Epithelial cell of proximal tubule (primary cell): ENCODE data around the gene INTS12. TPM values are rescaled to one million over a fixed set of nuclear protein-coding genes. Genes with fewer than 3 reads are reported as not detected.
A peak's percentile ranks its signal among the peaks of the same experiment; 100 is the strongest.
"Not testable (repeated sequence)": the region's sequence is repeated elsewhere in the genome, so short reads cannot be mapped to it uniquely, and the experiment has no call there.

ENCODE experiments used
- DNase-seq: peaks from one replicate; pipeline ENCODE4 v3.0.0-alpha.2; 2011; ENCODE audit warnings: low read depth
- H3K4me3 ChIP-seq: 2 replicates; pipeline ENCODE4 v1.5.1; 2011; ENCODE audit warnings: low read depth, mild to moderate bottlenecking, low read length
- total RNA-seq: library from RNA; depleted of rRNA; stranded (reverse); fragments of >200 nt; gene quantifications from 2 replicates; pipeline ENCODE4 v1.2.3, GENCODE V29; 2015
- TF ChIP-seq, protein P1 (sequence below): conservative IDR thresholded peaks from 2 replicates; pipeline ENCODE4 v1.5.1; 2012; ENCODE audit warnings: low read depth, mild to moderate bottlenecking, low read length

Gene INTS12
- total RNA-seq, 1 donor from 2014 or later = 9.1 TPM

DNA sequence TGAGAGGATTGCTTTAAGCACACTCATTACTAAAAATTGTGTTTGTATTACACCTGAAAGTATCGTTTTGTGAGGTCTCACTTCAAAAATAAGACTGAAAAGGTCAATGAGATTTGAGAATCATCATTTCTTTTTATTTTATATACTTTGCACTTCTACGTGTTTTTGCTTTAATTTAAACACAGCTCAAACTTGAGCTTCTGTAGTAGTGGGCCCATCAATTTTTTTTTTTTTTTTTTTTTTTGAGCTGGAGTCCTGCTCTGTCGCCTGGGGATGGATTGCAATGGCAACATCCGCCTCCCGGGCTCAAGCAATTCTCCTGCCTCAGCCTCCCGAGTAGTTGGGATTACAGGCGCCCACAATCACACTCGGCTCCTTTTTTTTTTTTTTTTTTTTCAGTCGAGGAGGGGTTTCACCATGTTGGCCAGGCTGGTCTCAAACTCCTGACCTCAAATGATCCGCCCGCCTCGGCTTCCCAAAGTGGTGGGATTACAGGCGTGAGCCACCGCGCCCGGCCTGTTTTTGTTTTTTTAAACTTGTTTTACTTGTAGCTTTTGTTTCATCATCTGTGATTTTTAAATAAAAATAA lies 1.6 kb upstream of the INTS12 start:
- H3K4me3 ChIP-seq = peak overlapping the region; percentile 86
- no peak for DNase-seq
- TF ChIP-seq, protein P1, sequence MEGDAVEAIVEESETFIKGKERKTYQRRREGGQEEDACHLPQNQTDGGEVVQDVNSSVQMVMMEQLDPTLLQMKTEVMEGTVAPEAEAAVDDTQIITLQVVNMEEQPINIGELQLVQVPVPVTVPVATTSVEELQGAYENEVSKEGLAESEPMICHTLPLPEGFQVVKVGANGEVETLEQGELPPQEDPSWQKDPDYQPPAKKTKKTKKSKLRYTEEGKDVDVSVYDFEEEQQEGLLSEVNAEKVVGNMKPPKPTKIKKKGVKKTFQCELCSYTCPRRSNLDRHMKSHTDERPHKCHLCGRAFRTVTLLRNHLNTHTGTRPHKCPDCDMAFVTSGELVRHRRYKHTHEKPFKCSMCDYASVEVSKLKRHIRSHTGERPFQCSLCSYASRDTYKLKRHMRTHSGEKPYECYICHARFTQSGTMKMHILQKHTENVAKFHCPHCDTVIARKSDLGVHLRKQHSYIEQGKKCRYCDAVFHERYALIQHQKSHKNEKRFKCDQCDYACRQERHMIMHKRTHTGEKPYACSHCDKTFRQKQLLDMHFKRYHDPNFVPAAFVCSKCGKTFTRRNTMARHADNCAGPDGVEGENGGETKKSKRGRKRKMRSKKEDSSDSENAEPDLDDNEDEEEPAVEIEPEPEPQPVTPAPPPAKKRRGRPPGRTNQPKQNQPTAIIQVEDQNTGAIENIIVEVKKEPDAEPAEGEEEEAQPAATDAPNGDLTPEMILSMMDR = no peak

- H3K4me3 ChIP-seq = peak overlapping the region; percentile 86
- DNase-seq = no peak
- TF ChIP-seq, protein P1 = no peak
Measured at GRCh38 chr4:105709081-105709450, 577 bp upstream of the INTS12 start.

GRCh38 chr4:105707782-105708180 lies 708 bp downstream of the INTS12 start:
- TF ChIP-seq, protein P1 = no peak
- H3K4me3 ChIP-seq = peak overlapping the region; percentile 86
- DNase-seq = no peak

GRCh38 chr4:105698607-105699006 lies 9.9 kb downstream of the INTS12 start:
- TF ChIP-seq, protein P1 = no peak
- no peak for DNase-seq
- H3K4me3 ChIP-seq = no peak overlapping the region

DNA sequence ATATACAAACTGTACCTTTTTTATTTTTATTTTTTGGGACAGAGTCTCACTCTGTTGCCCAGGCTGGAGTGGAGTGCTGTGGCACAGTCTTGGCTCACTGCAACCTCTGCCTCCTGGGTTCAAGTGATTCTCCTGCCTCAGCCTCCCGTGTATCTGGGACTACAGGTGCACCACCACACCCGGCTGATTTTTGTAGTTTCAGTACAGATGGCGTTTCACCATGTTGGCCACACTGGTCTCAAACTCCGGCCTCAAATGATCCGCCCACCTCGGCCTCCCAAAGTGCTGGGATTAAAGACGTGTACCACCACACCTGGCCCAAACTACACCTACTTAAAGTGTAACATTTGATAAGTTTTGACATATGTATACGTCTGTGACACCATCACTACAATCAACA lies 12.7 kb downstream of the INTS12 start:
- H3K4me3 ChIP-seq, DNase-seq: not testable (repeated sequence)

DNA sequence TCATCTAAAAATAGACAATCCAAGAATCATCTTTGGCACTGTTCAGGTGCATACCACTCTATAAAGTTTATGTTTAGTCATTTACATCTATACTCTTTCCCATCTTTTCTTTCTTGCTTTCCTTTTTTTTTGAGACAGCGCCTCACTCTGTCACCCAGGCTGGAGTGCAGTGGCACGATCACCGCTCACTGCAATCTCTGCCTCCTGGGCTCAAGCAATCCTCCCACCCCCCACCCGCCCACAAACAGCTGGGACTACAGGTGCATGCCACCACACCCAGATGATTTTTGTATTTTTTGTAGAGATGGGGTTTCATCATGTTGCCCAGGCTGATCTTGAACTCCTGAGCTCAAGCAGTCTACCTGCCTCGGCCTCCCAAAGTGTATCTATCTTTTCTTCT lies 13.7 kb downstream of the INTS12 start:
- not testable (repeated sequence) for DNase-seq, H3K4me3 ChIP-seq

- TF ChIP-seq, protein P1 = no peak
Measured at GRCh38 chr4:105686571-105686970, 21.9 kb downstream of the INTS12 start.

GRCh38 chr4:105683038-105683437 lies 25.5 kb downstream of the INTS12 start:
- DNase-seq = no peak
- TF ChIP-seq, protein P1 = no peak

More at GRCh38 chr4:105686571-105686970, 21.9 kb downstream of the INTS12 start:
- no peak overlapping the region for H3K4me3 ChIP-seq
- no peak for DNase-seq

More at GRCh38 chr4:105683038-105683437, 25.5 kb downstream of the INTS12 start:
- no peak overlapping the region for H3K4me3 ChIP-seq
